ENCODE data around the gene CCDC33.

The CCDC33 gene

GRCh38 chr15:74311734-74312444, 75.8 kb downstream of the CCDC33 start:
- peak; percentile 64 for DNase-seq (ENCODE audit: low spot score)

GRCh38 chr15:74312445-74313007, 76.4 kb downstream of the CCDC33 start:
- no peak for DNase-seq (ENCODE audit: low spot score)

- DNase-seq (ENCODE audit: low spot score) = no peak
Observed at GRCh38 chr15:74313889-74314288, 77.8 kb downstream of the CCDC33 start.

GRCh38 chr15:74314795-74315438, 78.8 kb downstream of the CCDC33 start:
- DNase-seq (ENCODE audit: low spot score) = peak; percentile 80

DNA sequence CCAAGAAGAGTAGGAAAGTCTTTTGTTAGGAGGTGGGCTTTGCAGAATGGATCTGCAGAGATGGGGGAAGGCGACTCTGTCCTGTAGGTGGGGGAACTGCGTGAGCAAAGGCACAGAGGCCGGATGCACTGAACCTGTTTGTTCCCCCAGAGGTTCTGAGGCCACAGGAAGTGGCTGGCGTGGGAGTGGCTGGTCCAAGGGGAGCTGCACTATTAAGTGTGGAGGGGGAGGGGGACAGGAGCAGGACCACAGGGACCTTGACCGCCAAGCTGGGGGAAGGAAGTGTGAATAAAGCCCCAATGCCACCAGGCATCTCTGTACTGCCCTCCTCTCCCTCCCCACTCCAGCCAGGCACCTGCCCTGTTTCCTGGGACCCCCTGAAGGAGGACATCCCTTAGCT, 79.5 kb downstream of the CCDC33 start:
- DNase-seq (ENCODE audit: low spot score) = peak; percentile 85

DNA sequence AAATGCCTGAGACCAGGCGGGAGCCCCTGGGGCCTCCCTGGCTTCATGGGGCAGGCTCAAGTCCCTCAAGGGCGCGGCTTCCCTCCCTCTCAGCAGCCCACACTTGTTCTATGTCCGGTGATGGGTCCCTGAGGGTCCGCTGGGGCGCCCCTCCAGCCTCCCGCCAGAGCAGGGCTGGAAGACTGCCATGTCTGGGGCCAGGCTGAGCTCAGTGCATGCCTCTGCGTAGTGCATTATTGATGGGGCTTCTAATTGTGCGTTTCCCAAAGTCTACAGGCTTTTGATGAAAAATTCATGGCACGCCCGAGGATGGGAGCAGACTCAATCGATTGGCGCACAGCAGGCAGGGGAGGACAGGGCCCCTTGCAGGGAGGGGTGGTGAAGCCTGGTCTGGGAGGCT, 80.0 kb downstream of the CCDC33 start:
- no peak for DNase-seq (ENCODE audit: low spot score)

GRCh38 chr15:74317820-74318375, 81.8 kb downstream of the CCDC33 start:
- DNase-seq (ENCODE audit: low spot score) = peak; percentile 70

GRCh38 chr15:74318376-74319137, 82.4 kb downstream of the CCDC33 start:
- DNase-seq (ENCODE audit: low spot score) = peak; percentile 49

GRCh38 chr15:74319138-74319460, 83.0 kb downstream of the CCDC33 start:
- DNase-seq (ENCODE audit: low spot score) = no peak

DNA sequence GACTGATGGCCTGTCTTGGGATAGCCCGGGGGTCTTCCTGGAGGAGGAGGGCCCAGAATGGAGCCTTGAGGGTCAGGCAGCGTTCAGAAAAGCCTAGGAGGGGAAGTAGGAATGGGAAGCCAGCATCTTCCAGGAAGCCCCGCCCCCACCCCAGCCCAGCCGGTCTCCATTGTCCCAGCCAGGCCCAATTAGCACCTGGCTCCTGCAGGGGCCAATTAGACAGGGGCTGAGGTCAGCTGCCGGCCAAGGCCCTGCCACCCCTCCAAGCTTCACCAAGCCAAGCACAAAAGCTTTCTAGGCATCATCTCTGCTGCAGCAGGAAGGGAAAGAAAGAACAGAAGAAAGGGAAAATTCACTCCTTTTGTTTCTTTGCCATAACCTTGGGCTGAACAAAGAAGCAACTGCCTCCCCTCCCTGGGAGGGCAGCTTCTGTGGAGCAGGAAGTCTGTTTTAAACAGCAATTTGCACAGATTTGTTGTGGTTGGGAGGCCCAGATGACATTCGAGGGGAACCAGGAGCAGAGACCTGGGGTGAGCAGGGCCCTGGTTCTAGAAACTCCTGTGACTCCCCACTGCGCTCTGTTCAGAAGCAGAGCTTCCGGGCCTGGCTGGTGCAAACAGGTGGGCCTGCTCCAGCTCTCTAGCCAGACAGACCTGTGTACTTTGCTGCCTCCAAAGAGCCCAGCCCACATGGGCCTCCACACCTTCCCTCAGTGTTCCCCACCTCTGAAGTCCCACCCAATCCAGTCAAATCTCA, 83.6 kb downstream of the CCDC33 start:
- no peak for DNase-seq (ENCODE audit: low spot score)

- peak; percentile 53 for DNase-seq (ENCODE audit: low spot score)
Observed at GRCh38 chr15:74320352-74321247, 84.5 kb downstream of the CCDC33 start.

GRCh38 chr15:74322558-74323180, 86.5 kb downstream of the CCDC33 start:
- peak; percentile 73 for DNase-seq (ENCODE audit: low spot score)

- no peak for DNase-seq (ENCODE audit: low spot score)
Observed at GRCh38 chr15:74324714-74325113, 88.6 kb downstream of the CCDC33 start.

- DNase-seq (ENCODE audit: low spot score) = no peak
Observed at GRCh38 chr15:74326746-74327145, 90.6 kb downstream of the CCDC33 start.

DNA sequence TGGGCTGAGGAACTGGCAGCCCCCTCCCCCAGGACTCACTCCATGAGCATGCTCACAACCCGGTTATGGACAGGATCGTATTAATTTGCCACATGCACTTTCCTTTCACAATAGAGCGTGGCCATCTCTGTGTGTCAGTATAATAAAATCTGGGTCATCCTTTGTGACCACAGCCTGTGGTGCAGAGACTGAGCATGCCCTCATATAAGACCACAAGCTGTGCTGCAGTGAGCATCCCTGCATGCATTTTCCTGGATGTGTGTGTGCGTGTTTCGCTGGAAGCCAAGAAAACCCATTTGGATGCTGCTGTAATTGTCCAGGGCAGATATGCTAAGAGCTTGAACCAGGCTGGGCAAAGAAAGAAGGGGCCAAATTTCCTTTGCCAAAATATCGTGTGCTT, 91.6 kb downstream of the CCDC33 start:
- no peak for DNase-seq (ENCODE audit: low spot score)

DNA sequence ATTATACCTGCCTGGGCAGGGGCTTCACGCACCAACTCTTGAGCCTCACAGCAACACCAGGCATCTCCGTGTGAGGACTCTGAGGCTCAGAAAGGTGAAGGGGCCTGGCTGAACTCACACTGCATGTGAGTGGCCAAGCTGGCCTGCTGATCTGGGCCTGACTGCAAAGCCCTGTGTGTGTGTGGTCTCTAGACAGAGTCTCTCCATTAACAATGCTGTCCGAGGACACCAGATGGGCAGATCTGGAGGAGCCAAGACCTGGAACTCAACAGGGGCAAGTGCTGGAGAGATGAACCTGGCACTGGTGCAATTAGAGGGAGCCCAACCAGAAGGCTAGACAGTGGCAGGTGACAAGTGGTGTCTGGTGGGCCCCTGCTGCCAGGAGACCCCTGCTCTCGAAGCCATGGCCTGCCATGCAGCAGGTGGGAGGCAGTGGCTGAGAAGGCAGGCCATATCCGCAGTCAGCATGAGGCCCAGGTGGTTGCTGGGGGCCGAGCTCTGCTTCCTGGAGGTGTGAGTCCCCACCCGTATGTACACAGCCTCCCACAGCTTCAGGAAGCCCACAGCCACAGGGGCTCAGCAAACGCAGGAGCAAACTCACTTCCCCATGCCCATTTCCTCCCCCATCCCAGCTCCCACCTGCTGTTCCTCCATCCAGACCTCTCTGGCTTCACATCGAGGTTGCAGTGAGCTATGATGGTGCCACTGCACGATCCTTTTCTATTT, 92.4 kb downstream of the CCDC33 start:
- no peak for DNase-seq (ENCODE audit: low spot score)

GRCh38 chr15:74330861-74331408, 94.8 kb downstream of the CCDC33 start:
- DNase-seq (ENCODE audit: low spot score) = no peak

- DNase-seq (ENCODE audit: low spot score) = no peak
Observed at GRCh38 chr15:74332011-74332410, 95.9 kb downstream of the CCDC33 start.

DNA sequence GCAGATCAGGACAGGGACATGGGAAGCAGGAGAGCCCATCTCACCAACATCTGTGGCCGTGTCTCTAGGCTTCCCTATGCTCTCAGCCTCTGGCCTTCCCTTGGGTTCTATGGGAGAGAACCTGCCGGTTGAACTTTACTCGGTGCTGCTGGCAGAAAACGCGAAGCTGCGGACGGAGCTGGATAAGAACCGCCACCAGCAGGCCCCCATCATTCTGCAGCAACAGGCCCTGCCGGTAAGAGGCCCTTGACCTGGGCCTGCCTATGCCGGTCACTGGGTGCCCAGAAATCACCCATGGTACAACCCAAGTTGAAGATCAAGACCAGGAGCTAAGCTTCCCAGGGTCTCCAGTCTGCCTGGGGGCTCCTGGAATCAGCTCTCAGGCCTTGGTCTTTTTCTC, 96.5 kb downstream of the CCDC33 start:
- no peak for DNase-seq (ENCODE audit: low spot score)

All from SW480 (cell line).